ENCODE data around the gene EIF4E2.

GRCh38 chr2:232581725-232582124, 31.2 kb downstream of the EIF4E2 start:
- TF ChIP-seq EZH2 (optimal IDR thresholded peaks at IDR 0.05; ENCODE audit: low read depth, low read length) (no peak), CTCF (IDR thresholded peaks at IDR 0.05; ENCODE audit: low read length) (no peak), EZH2phosphoT487 (IDR thresholded peaks at IDR 0.05; ENCODE audit: low read length) (no peak)
